Loucy (cell line): ENCODE data around the gene MEMO1.

ENCODE experiments used
- CTCF ChIP-seq: fragments of 200-600 bp; sonication (generic); conservative IDR thresholded peaks from 2 replicates; pipeline ENCODE4 v1.5.1; 2014; ENCODE audit warnings: mild to moderate bottlenecking, antibody characterized with exemption, low read length
- EZH2phosphoT487 ChIP-seq: fragments of 200-600 bp; IDR thresholded peaks from 2 replicates; pipeline ENCODE4 v1.6.1; 2018; ENCODE audit warnings: antibody characterized with exemption, mild to moderate bottlenecking, moderate library complexity, borderline replicate concordance

GRCh38 chr2:31925517-31925916 lies 85.3 kb downstream of the MEMO1 start:
- TF ChIP-seq CTCF, result no peak
- no peak for TF ChIP-seq EZH2phosphoT487
